Measurements from ENCODE around the gene ZNF641. TPM values are rescaled to one million over a fixed set of nuclear protein-coding genes. Genes with fewer than 3 reads are reported as not detected.

The ZNF641 gene
- total RNA-seq, result 3.5 and 11.6 TPM in 2 replicates

DNA sequence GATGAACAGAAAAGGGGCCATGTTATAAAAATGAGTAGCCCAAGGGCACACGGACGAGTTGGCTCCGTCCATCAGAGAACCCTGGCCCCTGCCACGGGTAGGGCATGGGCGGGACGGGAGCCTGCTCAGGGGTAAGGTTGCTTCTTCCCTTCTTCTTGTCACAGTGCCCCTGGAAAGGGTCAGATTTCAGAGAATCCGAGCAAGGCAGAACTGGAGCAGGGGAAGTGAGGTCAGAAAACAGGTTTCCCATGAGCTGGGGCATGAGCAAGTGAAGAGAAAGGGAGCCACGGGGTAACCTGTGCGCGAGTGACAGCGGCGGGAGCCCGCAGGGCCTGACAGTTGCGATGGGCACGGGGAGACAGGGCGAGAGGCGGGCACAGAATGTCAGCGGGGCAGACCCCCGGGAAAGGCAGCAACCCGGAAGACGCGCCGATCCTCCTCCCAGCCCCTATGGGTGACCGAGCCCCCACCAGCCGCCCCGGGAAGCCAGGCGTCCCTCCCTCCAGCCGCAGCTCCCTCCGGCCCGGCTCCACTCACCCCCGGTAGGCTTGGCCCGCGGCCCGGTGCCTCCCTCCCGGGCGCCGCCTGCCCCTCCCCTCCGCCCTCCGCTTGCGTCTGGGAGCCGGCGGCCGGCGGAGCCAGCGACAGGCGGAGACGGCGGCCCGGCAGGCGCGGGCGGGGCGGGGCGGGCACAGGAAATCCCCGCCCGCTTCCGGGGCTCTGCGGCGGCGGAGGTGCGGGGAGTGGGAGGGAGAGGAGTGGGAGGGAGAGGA, at the start of gene ZNF641:
Gene ZNF641 (minus strand): TSS at position 671 of the 773 bp plus-strand sequence. CDS start 2,829 bp downstream, outside the sequence.
- DNase-seq (ENCODE audit: low read depth, low spot score), result no peak

DNA sequence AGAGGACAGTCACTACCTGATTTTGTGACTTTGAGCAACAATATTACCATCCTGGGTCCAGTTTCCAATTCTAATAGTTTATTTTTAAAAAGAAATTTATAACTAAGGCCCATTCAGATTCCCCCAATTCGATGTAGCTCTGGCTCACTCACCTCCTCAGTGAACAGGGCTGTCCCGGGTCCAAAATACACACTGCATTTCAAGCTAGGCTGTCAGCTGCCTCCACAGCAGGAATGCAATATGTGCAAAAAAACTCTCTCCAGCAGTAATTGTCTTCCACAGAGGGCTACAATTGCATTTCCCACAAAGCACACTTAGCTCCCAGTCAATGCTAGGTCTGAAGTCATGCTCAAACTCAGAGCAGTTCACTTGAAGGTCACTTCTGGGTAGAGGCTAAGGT, 39.3 kb upstream of the ZNF641 start:
- DNase-seq (ENCODE audit: low read depth, low spot score), result no peak

DNA sequence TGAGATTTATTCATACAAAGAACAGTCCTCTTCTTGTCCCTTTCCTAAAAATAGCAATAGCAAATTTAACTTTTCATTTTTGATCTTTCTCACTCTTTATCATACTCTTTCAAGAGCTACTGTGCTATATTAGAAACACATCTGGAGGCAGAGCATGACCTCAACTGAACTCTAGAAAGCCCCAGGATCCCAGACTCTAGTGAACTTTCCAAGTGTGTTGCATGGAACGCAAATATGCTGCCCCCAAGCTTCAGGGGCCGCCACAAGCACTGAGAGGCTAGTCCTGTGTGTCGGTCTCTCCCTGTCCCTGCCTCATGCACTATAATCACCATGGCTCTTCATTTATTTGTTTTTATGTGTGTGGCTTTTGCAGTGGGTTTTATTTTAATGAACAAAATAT, 38.7 kb upstream of the ZNF641 start:
- DNase-seq (ENCODE audit: low read depth, low spot score), result no peak

- DNase-seq (ENCODE audit: low read depth, low spot score), result no peak
Observed at GRCh38 chr12:48388938-48389337, 38.2 kb upstream of the ZNF641 start.

GRCh38 chr12:48388460-48388859, 37.7 kb upstream of the ZNF641 start:
- DNase-seq (ENCODE audit: low read depth, low spot score), result no peak

DNA sequence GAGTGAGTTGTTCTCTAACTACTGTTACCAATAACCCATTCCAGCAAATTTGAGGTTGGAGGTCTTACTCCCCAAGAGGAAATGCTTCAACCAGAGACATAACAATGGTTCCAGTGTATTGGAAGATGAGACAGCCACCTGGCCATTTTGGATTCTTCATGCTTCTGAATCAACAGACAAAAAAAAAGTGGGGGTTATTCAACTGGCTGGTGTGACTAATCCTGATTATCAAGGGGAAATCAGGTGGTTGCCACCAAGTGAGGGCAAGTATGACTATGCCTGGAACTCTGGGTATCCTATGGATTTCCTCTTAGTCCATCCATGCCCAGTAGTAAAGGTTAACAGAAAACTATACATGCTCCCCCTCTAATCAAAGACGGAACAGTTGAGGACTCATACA, 29.9 kb upstream of the ZNF641 start:
- no peak for DNase-seq (ENCODE audit: low read depth, low spot score)

DNA sequence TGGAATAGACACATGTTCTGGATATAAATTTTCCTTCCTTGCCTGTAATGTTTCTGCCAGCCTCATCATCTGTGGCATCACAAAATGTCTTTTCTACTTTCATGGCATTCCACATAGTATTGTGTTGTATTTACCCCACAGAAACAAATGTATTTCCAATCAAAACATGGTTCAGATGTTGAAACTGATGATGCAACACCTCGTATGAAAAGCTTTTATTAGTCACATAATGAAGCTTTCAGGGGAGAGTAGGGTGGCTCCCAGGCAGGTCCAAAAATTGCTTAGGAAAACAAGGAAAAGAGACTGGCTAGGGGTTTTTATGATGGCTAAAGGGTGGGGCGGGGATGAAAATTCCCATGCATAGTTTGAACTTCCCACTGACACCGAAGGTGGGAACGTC, 29.1 kb upstream of the ZNF641 start:
- no peak for DNase-seq (ENCODE audit: low read depth, low spot score)

DNA sequence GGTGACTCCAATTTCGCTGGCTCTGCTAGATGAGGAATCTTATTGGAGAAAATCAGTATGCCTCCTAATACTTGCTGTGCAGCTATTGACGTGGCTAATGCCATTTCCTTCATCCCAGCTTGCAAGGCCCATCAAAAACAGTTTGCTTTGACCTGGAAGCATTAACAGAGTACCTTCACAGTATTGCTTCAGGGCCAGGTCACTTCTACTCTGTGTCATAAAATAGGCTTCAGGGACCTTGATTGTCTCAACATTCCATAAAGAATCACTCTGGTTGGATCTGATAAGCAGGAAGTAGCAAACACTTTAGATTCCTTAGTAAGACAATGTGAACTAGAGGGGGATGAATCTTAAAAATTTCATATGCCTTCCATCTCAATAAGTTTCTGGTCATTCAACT, 26.9 kb upstream of the ZNF641 start:
- no peak for DNase-seq (ENCODE audit: low read depth, low spot score)

GRCh38 chr12:48374164-48374563, 23.4 kb upstream of the ZNF641 start:
- no peak for DNase-seq (ENCODE audit: low read depth, low spot score)

DNA sequence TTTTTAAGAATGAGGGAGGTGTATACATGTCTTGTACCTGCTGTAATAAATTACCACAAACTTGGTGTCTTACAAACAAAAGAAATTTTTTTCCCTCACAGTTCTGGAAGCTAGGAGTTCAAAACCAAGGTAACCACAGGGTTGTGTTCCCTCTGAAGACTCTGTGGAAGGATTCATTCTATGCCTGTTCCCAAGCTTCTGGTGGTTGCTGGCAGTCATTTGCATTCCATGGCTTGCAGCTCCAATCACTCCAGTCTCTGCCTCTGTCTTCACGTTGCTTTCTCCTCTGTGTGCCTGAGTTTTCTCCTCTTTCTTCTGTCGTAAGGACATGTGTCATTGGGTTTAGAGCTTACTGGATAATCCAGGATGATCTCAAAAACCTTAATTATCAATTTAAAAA, 15.4 kb upstream of the ZNF641 start:
- DNase-seq (ENCODE audit: low read depth, low spot score), result no peak

DNA sequence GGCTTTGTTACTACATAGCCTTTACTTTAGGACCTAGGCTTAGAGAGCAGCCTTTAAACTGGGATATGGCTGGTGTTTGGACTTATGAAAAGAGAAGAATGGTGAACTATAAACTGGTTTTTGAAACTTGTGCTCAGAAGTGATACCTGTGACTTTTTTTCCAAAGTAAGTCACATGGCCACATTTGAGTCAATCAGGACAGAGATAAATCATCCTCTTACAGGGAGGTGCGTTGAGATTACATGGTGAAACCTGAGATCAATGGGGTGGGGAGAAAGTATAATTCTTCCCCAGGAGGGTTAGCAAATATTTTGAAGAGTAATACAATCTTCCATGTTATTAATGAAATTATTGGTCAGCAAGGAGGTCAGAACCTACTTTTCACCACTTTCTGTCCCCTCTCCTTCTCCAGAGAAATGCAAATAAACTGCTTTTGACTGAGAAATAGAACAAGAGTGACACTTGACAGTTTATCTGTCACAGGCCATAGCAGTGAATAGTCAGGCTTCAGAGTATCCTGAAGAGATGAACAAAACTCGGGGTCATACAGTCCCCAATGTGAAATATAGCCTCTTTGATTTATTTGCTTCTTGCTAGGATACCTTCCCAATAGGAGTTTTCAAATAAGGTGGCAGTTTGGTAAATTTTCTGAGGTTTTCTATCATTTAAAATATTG, 11.1 kb upstream of the ZNF641 start:
- no peak for DNase-seq (ENCODE audit: low read depth, low spot score)

- DNase-seq (ENCODE audit: low read depth, low spot score), result no peak
Observed at GRCh38 chr12:48358937-48359513, 8.3 kb upstream of the ZNF641 start.

DNA sequence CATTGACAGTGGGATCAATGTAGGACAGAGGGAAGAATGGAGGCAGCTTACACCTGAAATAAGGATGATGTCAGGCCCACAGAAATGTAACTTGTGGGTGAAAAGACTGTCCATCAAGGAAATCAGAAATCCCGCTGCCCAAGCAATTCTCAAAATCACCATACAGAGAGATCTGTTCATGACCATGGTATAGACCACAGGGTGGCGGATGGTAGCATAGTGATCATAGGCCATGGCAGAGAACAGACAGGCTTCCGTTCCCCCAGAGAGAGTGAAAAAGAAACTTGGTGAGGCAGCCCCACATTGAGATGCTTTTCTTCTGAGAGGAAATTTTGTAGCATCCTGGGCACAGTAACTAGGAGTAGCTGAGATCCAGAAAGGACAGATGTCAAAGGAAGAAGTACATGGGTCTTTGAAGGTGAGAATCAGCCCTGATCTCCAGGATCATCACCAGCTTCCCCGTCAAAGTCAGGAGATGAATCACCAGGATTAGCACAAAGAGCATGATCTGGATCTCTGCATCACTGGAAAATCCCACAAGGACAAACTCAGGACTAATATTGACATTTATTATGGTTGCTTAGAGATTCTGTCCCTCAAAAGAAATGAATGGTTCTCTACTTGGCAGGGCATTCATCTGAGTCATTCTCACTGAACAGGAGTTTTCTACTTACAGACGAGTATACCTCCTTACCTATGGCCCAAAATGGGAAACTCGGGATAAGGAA, 5.5 kb upstream of the ZNF641 start:
- no peak for DNase-seq (ENCODE audit: low read depth, low spot score)

DNA sequence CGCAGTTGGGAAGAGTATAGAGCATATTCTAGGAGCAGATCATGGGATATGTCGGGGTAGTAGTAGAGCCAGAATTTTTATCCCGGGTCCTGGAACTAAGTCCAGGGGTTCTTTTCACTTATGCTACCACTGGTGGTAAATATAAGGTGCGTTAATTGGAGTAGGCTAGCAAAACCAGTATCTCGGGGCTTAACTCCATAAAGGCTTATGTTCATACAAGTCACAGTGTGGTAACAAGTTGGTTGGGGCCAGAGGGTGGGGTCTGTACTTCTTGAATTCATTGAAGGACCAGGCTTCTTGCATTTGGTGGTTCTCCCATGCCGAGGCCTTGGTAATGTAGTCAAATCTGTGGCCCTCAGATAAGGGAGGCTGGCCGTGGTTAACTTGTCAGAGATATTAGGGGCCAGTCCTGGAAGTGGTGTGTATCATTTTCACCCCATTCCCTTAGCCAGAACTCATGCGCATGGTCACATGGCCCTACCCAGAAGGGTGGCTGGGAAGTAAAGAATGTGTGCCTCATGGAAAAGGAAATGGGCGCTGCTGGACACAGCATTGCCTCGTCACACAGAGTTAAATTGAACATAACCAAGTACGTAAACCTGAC, 1.5 kb upstream of the ZNF641 start:
- DNase-seq (ENCODE audit: low read depth, low spot score), result no peak

DNA sequence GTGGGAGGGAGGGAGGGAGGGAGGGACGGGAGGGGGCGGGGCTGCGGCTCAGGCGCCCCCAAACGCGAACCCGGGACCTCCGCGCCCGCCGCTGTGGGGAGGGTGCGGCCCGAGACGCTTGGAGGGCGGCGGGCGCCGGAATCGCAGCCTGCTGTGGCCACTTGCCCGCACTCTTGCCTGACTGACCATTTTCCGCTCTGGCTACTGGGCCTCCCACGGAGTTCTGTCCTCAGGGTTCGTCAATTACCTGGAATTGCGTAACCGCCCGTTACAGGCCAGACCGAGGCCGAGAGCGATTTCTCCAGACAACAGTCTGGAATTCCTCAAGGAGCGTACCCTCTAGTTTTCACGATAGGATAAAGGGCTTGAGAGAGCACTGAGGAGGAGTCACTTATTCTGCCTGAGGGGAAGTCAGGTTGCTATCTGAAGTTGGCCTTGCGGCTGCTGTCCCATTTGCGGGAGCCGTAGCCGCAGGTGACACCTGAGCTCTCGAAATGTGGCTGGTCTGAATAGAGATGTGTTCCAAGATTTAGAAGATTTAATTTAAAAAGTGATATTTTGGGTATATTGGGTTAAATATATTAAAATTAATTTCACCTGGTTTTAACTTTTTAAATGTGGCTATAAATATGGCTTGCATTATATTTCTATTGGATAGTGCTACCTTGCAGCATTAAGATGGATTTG, 446 bp upstream of the ZNF641 start:
- no peak for DNase-seq (ENCODE audit: low read depth, low spot score)

GRCh38 chr12:48349471-48349870, 1.2 kb downstream of the ZNF641 start:
- no peak for DNase-seq (ENCODE audit: low read depth, low spot score)

DNA sequence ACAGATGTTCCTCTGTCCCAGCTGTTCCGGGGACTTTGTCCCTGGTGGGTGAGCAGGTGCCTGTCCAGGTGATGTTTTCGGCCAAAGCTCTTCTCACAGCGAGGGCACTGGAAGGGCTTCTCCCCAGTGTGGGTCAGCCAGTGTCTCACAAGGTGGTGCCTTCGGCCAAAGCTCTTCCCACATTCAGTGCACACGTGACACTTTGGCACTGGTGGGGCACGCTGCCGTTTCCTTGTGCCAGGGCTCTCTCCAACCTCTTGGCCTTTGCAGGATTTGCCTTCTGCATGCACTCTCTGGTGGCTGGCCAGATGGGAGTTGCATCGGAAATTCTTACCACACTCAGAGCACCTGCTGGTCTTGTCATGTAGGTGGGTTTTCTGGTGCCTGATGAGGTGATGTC, 7.7 kb downstream of the ZNF641 start:
- no peak for DNase-seq (ENCODE audit: low read depth, low spot score)

- no peak for DNase-seq (ENCODE audit: low read depth, low spot score)
Observed at GRCh38 chr12:48340943-48341342, 9.8 kb downstream of the ZNF641 start.

GRCh38 chr12:48339442-48340117, 11.1 kb downstream of the ZNF641 start:
- no peak for DNase-seq (ENCODE audit: low read depth, low spot score)

GRCh38 chr12:48336564-48336963, 14.2 kb downstream of the ZNF641 start:
- DNase-seq (ENCODE audit: low read depth, low spot score), result no peak

All from pulmonary artery endothelial cell (primary cell).